ENCODE measurements around the gene CSTF3. TPM values are rescaled to one million over a fixed set of nuclear protein-coding genes. Genes with fewer than 3 reads are reported as not detected.

Gene CSTF3
- total and polyA plus RNA-seq, 2 of the 4 experiments (the other 2 are of a cell fraction), result 14.5 to 23.4 TPM

GRCh38 chr11:33055375-33055774 is 105.9 kb downstream of the CSTF3 start:
- Histone ChIP-seq H4K5ac (ENCODE audit: low read depth, low read length) (no peak overlapping the region), H3K27ac (ENCODE audit: insufficient read depth, low read length) (no peak overlapping the region), H4K20me1 (ENCODE audit: insufficient read depth, low read length) (no peaks in the 10 kb centered on the region), H3K9ac (ENCODE audit: low read depth, low read length) (no peak overlapping the region), H2BK15ac (ENCODE audit: low read depth, low read length) (no peak overlapping the region), H2BK5ac (ENCODE audit: low read depth, low read length, poor library complexity, severe bottlenecking) (no peak overlapping the region), H3K4me3 (ENCODE audit: insufficient read depth, low read depth, low read length) (no peak overlapping the region), H2AK9ac (replicated peaks; ENCODE audit: low read depth, low read length, poor library complexity) (no peak overlapping the region), H3K18ac (ENCODE audit: low read depth, low read length) (no peak overlapping the region), H2BK120ac (ENCODE audit: low read depth, low read length) (no peak overlapping the region), H3K9me1 (ENCODE audit: insufficient read depth, low read length) (peaks cover 6% of the 10 kb centered on the region; the same call in 1 of the 2 replicates), H3K9me3 (ENCODE audit: control insufficient read depth, insufficient read depth, low read length) (no peaks in the 10 kb centered on the region), H4K8ac (ENCODE audit: low read depth in 2 of 2, low read length in 2 of 2) (no peak overlapping the region), H3K27me3 (ENCODE audit: control insufficient read depth, insufficient read depth, low read length) (no peaks in the 10 kb centered on the region), H3K4ac (ENCODE audit: low read depth, low read length) (no peak overlapping the region), H2AK5ac (ENCODE audit: low read depth, low read length) (0 out of 2 replicates have a peak overlapping the region, but pooled peaks have one; percentile 13), H3K23ac (ENCODE audit: low read depth, low read length) (no peak overlapping the region), H3K4me1 (ENCODE audit: control insufficient read depth, insufficient read depth, low read length) (no peaks in the 10 kb centered on the region), H4K91ac (ENCODE audit: insufficient read depth, low read depth, low read length) (no peak overlapping the region), H3K4me2 (ENCODE audit: low read depth, low read length) (no peak overlapping the region), H3K79me1 (ENCODE audit: low read depth in 1 of 2, low read length in 2 of 2) (peaks cover 0 to 11% of the 10 kb centered on the region in 2 experiments; a peak in 3 of 4 replicates), H3K56ac (ENCODE audit: extremely low read depth, insufficient read depth, low read length) (no peak overlapping the region), H2BK20ac (ENCODE audit: low read depth, low read length) (no peak overlapping the region), H2AFZ (replicated peaks; ENCODE audit: low read length, poor library complexity) (no peak overlapping the region), H3K36me3 (ENCODE audit: control insufficient read depth, insufficient read depth, low read length) (peaks cover 19% of the 10 kb centered on the region), H3K14ac (replicated peaks; ENCODE audit: low read depth, low read length) (no peak overlapping the region)
- TF ChIP-seq CEBPB (IDR thresholded peaks at IDR 0.05; ENCODE audit: low read depth, low read length) (no peak), RCOR1 (IDR thresholded peaks at IDR 0.05; ENCODE audit: insufficient replicate concordance, low read length) (no peak), RFX5 (IDR thresholded peaks at IDR 0.05; ENCODE audit: low read depth, low read length) (no peak), RAD21 (IDR thresholded peaks at IDR 0.05; ENCODE audit: low read length) (no peak), SMC3 (IDR thresholded peaks at IDR 0.05; ENCODE audit: low read depth, low read length) (no peak), POLR2A (IDR thresholded peaks at IDR 0.05; ENCODE audit: low read depth, low read length) (no peak), ELK1 (IDR thresholded peaks at IDR 0.05; ENCODE audit: borderline replicate concordance, low read depth, low read length) (no peak), BHLHE40 (IDR thresholded peaks at IDR 0.05; ENCODE audit: low read depth, low read length) (no peak), NFE2L2 (IDR thresholded peaks at IDR 0.05; ENCODE audit: low read depth, low read length) (no peak), MXI1 (IDR thresholded peaks at IDR 0.05; ENCODE audit: borderline replicate concordance, low read depth, low read length) (no peak)
- in situ Hi-C loops (cut with MboI; ENCODE audit: low sequenced_read_pairs), result loop anchor here (25.0 kb wide), 2 partner anchors 218 to 468 kb away; partner anchors contain the start of genes EIF3M and PRRG4
- intact Hi-C loops (cut with micrococcal nuclease), result no loop called here
- ChIA-PET POLR2A (ENCODE audit: unreplicated experiment) (no interaction called here), CTCF (no interaction called here)
- DNase-seq (no peak), ATAC-seq (ENCODE audit: low read depth) (no peak)
- dilution Hi-C loops (cut with HindIII; ENCODE audit: low sequenced_read_pairs, unreplicated experiment), result no loop called here
- no TSS peak for BruUV-seq (replicated peaks)
